DND-41 (cell line): Measurements from ENCODE around the gene CCDC142.

Source experiments
- ATAC-seq: fragments of 200-7000 bp; cut with Tn5 transposase; 3 replicates; pipeline ENCODE4 v1.9.1; 2021; ENCODE audit warnings: low read depth; ENCODE audit not compliant: insufficient read depth
- DNase-seq: peaks from one replicate; pipeline ENCODE4 v3.0.0-alpha.2; 2020
- H2AFZ ChIP-seq: 2 replicates; pipeline ENCODE4 v1.6.0; 2012; ENCODE audit warnings: low read depth, low read length
- H3K27ac ChIP-seq: 2 replicates; pipeline ENCODE4 v1.5.1; 2012; ENCODE audit warnings: low read length, inconsistent platforms
- H3K27me3 ChIP-seq: fragments of 200-600 bp; sonication (generic); 2 replicates; pipeline ENCODE4 v1.6.0; 2012; ENCODE audit warnings: low read length, mild to moderate bottlenecking, inconsistent platforms; ENCODE audit not compliant: insufficient read depth, poor library complexity
- H3K36me3 ChIP-seq: 2 replicates; pipeline ENCODE4 v1.5.1; 2012; ENCODE audit warnings: low read length, inconsistent platforms; ENCODE audit not compliant: insufficient read depth
- H3K4me1 ChIP-seq: 2 replicates; pipeline ENCODE4 v1.5.1; 2012; ENCODE audit warnings: mild to moderate bottlenecking, low read length; ENCODE audit not compliant: insufficient read depth
- H3K4me2 ChIP-seq: 2 replicates; pipeline ENCODE4 v1.6.0; 2012; ENCODE audit warnings: mild to moderate bottlenecking, moderate library complexity, low read length, inconsistent platforms; ENCODE audit not compliant: insufficient read depth
- H3K4me3 ChIP-seq, 2 experiments: fragments of 200-600 bp in 1 of 2; shearing (Covaris generic) in 1 of 2; 2 replicates each; pipeline ENCODE4 v1.5.1; 2012 to 2016; ENCODE audit warnings: inconsistent platforms in 2 of 2, low read length in 2 of 2, mild to moderate bottlenecking in 2 of 2, low read depth in 1 of 2, moderate library complexity in 1 of 2
- H3K79me2 ChIP-seq: 2 replicates; pipeline ENCODE4 v1.6.0; 2012; ENCODE audit warnings: low read length, inconsistent platforms; ENCODE audit not compliant: insufficient read depth
- H3K9ac ChIP-seq: 2 replicates; pipeline ENCODE4 v1.6.0; 2012; ENCODE audit warnings: low read depth, mild to moderate bottlenecking, inconsistent platforms, low read length, moderate library complexity
- H3K9me3 ChIP-seq: 2 replicates; pipeline ENCODE4 v1.5.1; 2012; ENCODE audit warnings: low read length, moderate library complexity, mild to moderate bottlenecking, inconsistent platforms; ENCODE audit not compliant: insufficient read depth, severe bottlenecking
- H4K20me1 ChIP-seq: 2 replicates; pipeline ENCODE4 v1.6.0; 2012; ENCODE audit warnings: low read length; ENCODE audit not compliant: insufficient read depth
- EZH2 ChIP-seq: IDR thresholded peaks from 3 replicates; pipeline ENCODE4 v1.6.1; 2012; ENCODE audit warnings: borderline replicate concordance, low read depth, mild to moderate bottlenecking, moderate library complexity, low read length, inconsistent platforms; ENCODE audit not compliant: severe bottlenecking
- TF ChIP-seq, protein P1 (sequence below): IDR thresholded peaks from 2 replicates; pipeline ENCODE4 v1.5.1; 2012; ENCODE audit warnings: borderline replicate concordance, low read length, moderate library complexity, mild to moderate bottlenecking; ENCODE audit not compliant: poor library complexity, severe bottlenecking; ENCODE audit errors: extremely low read depth

CCDC142 gene

DNA sequence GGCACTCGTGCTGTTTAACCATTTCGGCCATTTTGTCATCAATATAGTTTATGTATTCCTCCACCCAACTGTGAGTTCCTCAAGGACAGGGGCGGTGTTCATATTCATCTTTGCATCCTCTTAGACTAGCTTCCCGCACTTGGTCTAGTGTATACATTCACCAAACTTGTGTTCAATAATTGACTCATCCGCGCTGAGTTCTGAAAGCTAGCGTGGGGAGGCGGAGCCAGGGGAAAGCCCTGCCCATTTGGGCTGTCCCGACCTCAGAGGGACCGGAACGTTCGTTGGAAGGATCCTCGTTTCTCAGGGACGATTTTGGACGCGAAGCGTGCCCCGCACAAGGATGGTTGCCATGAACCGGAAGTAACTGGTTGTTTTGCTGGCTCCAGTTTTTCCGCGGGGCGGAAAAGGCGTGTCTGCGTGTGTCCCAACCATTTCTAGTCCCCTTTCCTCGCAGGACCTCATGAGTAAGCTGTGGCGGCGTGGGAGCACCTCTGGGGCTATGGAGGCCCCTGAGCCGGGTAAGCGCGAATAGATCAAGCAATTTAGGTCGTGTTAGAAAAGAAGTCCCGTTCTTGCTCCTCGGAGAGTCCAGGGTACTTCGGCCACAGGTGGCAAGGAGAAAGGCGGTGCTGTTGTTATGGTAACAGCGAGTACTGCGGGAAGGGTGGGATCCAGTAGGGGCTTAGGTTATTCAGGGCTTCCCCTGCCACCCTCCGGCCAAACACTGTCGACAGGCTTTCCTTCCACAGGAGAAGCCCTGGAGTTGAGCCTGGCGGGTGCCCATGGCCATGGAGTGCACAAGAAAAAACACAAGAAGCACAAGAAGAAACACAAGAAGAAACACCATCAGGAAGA is 27.9 kb downstream of the CCDC142 start, which contains the start of gene INO80B:
Gene INO80B, plus strand, starts transcription at position 434 of the 858 bp plus-strand sequence. Its CDS starts 30 bp downstream, at position 464.
- Histone ChIP-seq H4K20me1 (no peaks in the 10 kb centered on the region), H3K27me3 (no peaks in the 10 kb centered on the region), H3K79me2 (peaks cover 35% of the 10 kb centered on the region), H3K9me3 (no peaks in the 10 kb centered on the region), H3K36me3 (peaks cover 4% of the 10 kb centered on the region; the same call in 1 of the 2 replicates), H3K4me1 (peaks cover 62% of the 10 kb centered on the region), H2AFZ (peak within 1 kb of the TSS; percentile 87), H3K4me3 (peak within 1 kb of the TSS; percentile 54 to 77), H3K9ac (peak within 1 kb of the TSS; percentile 59), H3K4me2 (peak within 1 kb of the TSS; percentile 95), H3K27ac (peak within 1 kb of the TSS; percentile 81)
- DNase-seq, result peak; percentile 96
- peak; percentile 37 for ATAC-seq
- TF ChIP-seq, protein P1, sequence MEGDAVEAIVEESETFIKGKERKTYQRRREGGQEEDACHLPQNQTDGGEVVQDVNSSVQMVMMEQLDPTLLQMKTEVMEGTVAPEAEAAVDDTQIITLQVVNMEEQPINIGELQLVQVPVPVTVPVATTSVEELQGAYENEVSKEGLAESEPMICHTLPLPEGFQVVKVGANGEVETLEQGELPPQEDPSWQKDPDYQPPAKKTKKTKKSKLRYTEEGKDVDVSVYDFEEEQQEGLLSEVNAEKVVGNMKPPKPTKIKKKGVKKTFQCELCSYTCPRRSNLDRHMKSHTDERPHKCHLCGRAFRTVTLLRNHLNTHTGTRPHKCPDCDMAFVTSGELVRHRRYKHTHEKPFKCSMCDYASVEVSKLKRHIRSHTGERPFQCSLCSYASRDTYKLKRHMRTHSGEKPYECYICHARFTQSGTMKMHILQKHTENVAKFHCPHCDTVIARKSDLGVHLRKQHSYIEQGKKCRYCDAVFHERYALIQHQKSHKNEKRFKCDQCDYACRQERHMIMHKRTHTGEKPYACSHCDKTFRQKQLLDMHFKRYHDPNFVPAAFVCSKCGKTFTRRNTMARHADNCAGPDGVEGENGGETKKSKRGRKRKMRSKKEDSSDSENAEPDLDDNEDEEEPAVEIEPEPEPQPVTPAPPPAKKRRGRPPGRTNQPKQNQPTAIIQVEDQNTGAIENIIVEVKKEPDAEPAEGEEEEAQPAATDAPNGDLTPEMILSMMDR, result no peak
- TF ChIP-seq EZH2, result no peak

DNA sequence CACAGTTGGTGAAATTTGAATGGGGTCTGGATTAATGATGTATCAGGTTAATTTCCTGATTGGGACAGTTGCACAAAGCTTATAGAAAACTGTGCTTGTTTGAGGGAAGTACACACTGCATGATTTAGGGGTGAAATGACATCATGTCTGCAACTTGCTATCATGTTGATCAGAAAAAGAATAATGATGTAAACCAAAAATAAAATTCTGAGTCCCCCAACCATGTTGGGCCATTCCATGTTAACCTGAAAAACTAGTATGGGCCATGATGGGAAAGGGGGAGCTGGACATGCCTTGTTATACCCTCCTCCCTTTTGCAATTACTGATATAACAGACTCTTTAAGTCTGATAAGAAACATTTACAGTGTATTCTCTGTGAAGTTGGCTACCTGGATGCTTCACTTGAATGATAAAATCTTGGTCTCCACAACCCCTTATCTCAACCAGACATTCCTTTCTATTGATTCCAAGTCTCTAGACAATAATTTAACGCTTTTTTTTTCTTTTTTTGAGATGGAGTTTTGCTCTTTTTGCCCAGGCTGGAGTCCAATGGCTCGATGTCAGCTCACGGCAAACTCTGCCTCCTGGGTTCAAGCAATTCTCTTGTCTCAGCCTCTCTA is 32.1 kb downstream of the CCDC142 start:
- no peak overlapping the region for H3K4me2 ChIP-seq
- H3K4me1 ChIP-seq, result peaks cover 32% of the 10 kb centered on the region
- no peaks in the 10 kb centered on the region for H3K36me3 ChIP-seq
- DNase-seq (no peak), ATAC-seq (no peak)
- H3K4me3 ChIP-seq, result no peak overlapping the region
- TF ChIP-seq, protein P1, result no peak
- no peak for TF ChIP-seq EZH2
- no peak overlapping the region for H3K27ac ChIP-seq
- no peak overlapping the region for H3K9ac ChIP-seq
- H4K20me1 ChIP-seq, result no peaks in the 10 kb centered on the region
- no peak overlapping the region for H2AFZ ChIP-seq
- H3K79me2 ChIP-seq, result peaks cover 7% of the 10 kb centered on the region
- H3K27me3 ChIP-seq, result no peaks in the 10 kb centered on the region
- H3K9me3 ChIP-seq, result no peaks in the 10 kb centered on the region

DNA sequence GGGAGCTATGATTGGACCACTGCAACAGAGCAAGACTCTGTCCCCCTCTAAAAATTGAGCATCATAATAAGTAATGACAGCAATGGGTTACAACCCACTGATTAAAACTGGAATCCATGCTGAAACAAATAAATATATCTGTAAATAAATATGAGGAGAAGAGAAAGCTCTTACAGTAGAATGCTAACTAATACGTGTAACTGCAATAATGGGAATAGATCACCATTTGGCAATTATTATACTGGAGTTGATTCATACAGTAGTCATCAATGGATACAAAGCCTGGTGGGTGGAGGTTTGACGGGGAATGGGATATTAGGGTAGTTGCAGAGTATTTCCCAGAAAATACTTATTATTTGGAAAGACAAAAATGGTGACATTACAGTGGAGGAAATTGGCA is 34.0 kb downstream of the CCDC142 start:
- peaks cover 18% of the 10 kb centered on the region for H3K4me1 ChIP-seq

More for the DNA sequence above, 34.0 kb downstream of the CCDC142 start:
- no peak overlapping the region for H3K4me3 ChIP-seq
- DNase-seq (no peak), ATAC-seq (no peak)
- TF ChIP-seq, protein P1, result no peak
- no peak for TF ChIP-seq EZH2
- H3K36me3 ChIP-seq, result no peaks in the 10 kb centered on the region
- H3K9ac ChIP-seq, result no peak overlapping the region
- no peak overlapping the region for H2AFZ ChIP-seq
- H3K27me3 ChIP-seq, result peaks cover 4% of the 10 kb centered on the region
- no peaks in the 10 kb centered on the region for H3K79me2 ChIP-seq
- no peaks in the 10 kb centered on the region for H4K20me1 ChIP-seq
- H3K27ac ChIP-seq, result no peak overlapping the region
- no peaks in the 10 kb centered on the region for H3K9me3 ChIP-seq
- H3K4me2 ChIP-seq, result no peak overlapping the region
